HepG2 (cell line): ENCODE data around the gene DNMT3A. TPM values are rescaled to one million over a fixed set of nuclear protein-coding genes. Genes with fewer than 3 reads are reported as not detected.

Experiments
- ATAC-seq: fragments of 200-7000 bp; cut with Tn5 transposase; 3 replicates; pipeline ENCODE4 v1.9.1; 2020; ENCODE audit warnings: mild to moderate bottlenecking, moderate library complexity
- BruUV-seq: library from RNA; stranded (reverse); fragments of 400-500 nt; replicated peaks from 2 replicates; lab custom pipeline; 2021; lab: Mats Ljungman, UMichigan
- CTCF ChIA-PET: fragments of 300-600 bp; formaldehyde crosslinking; extraction: SDS; loops from one replicate; lab custom pipeline; 2021; ENCODE audit warnings: low total read pairs, inconsistent platforms, low intra/inter-chr PET ratio; lab: Yijun Ruan, JAX
- POLR2A ChIA-PET: fragments of 350-600 bp; sonication (Branson Sonifier 250); formaldehyde crosslinking; loops from one replicate; lab custom pipeline; 2020; ENCODE audit warnings: antibody characterized with exemption, inconsistent platforms; lab: Yijun Ruan, JAX
- DNase-seq: peaks from one replicate; pipeline ENCODE4 v3.0.0-alpha.2; 2015; ENCODE audit warnings: low spot score
- FAIRE-seq: peaks from 3 replicates; lab custom pipeline; 2011; peaks lifted over from hg19 to GRCh38; lab: Jason Lieb, UNC
- H2AFZ ChIP-seq: one replicate; pipeline ENCODE4 v1.6.1; 2011; ENCODE audit warnings: low read length, inconsistent platforms
- H3K27ac ChIP-seq: fragments of 300-600 bp; 3 replicates; pipeline ENCODE4 v1.8.0; 2011; ENCODE audit warnings: mixed run types, mild to moderate bottlenecking, mixed read lengths, low read length, inconsistent platforms; ENCODE audit not compliant: insufficient read depth; ENCODE audit errors: extremely low read length
- H3K27me3 ChIP-seq, 2 experiments: fragments of 200-600 bp in 1 of 2; 2 replicates in 1 of 2; 3 replicates in 1 of 2; pipeline versions ENCODE4 v1.6.0 to v1.8.0; 2011; ENCODE audit warnings: low read length in 2 of 2, mild to moderate bottlenecking in 2 of 2, moderate library complexity in 2 of 2, inconsistent platforms in 1 of 2; ENCODE audit not compliant: insufficient read depth in 2 of 2, control insufficient read depth in 1 of 2
- H3K36me3 ChIP-seq, 2 experiments: fragments of 200-600 bp in 1 of 2; replicated peaks in 1 of 2; 2 replicates in 1 of 2; 3 replicates in 1 of 2; pipeline versions ENCODE4 v1.5.1 to v1.8.0; 2011; ENCODE audit warnings: low read length in 2 of 2, inconsistent platforms in 1 of 2; ENCODE audit not compliant: insufficient read depth in 2 of 2, control insufficient read depth in 1 of 2
- H3K4me1 ChIP-seq: 2 replicates; pipeline ENCODE4 v1.5.1; 2012; ENCODE audit warnings: low read length, inconsistent platforms; ENCODE audit not compliant: insufficient read depth
- H3K4me2 ChIP-seq: 2 replicates; pipeline ENCODE4 v1.6.0; 2011; ENCODE audit warnings: low read depth, low read length, inconsistent platforms
- H3K4me3 ChIP-seq, 3 experiments: fragments of 200-600 bp in 1 of 3; sonication (generic), shearing (Covaris generic) in 1 of 3; replicated peaks in 1 of 3; 2 replicates each; pipeline ENCODE4 v1.5.1; 2011 to 2016; ENCODE audit warnings: low read length in 3 of 3, inconsistent platforms in 2 of 3, low read depth in 2 of 3, mild to moderate bottlenecking in 2 of 3, control low read depth in 1 of 3, mixed read lengths in 1 of 3; ENCODE audit not compliant: insufficient read depth in 1 of 3
- H3K79me2 ChIP-seq: one replicate; pipeline ENCODE4 v1.6.1; 2011; ENCODE audit warnings: low read length, inconsistent platforms; ENCODE audit not compliant: insufficient read depth
- H3K9ac ChIP-seq: 2 replicates; pipeline ENCODE4 v1.6.0; 2011; ENCODE audit warnings: mild to moderate bottlenecking, low read depth, low read length, inconsistent platforms; ENCODE audit not compliant: insufficient read depth
- H3K9me3 ChIP-seq: 2 replicates; pipeline ENCODE4 v1.5.1; 2012; ENCODE audit warnings: mild to moderate bottlenecking, low read length
- H4K20me1 ChIP-seq: 2 replicates; pipeline ENCODE4 v1.6.0; 2011; ENCODE audit warnings: inconsistent platforms, mild to moderate bottlenecking, low read length, moderate library complexity; ENCODE audit not compliant: insufficient read depth
- ATF2 ChIP-seq: sonication (generic); formaldehyde crosslinking; IDR thresholded peaks from 2 replicates; pipeline ENCODE4 v1.4.0; 2020; ENCODE audit warnings: missing genetic modification reagents
- KDM5B ChIP-seq: sonication (generic); formaldehyde crosslinking; IDR thresholded peaks from 2 replicates; pipeline ENCODE4 v1.4.0; 2020; ENCODE audit warnings: missing genetic modification reagents, mild to moderate bottlenecking, borderline replicate concordance
- MAFF ChIP-seq: IDR thresholded peaks from 2 replicates; pipeline ENCODE4 v1.6.1; 2011; ENCODE audit warnings: low read depth, low read length, improper control_type of control experiment
- MBD4 ChIP-seq: IDR thresholded peaks from 2 replicates; pipeline ENCODE4 v1.6.1; 2012; ENCODE audit warnings: low read length, inconsistent platforms, borderline replicate concordance
- MEF2D ChIP-seq: sonication (generic); formaldehyde crosslinking; IDR thresholded peaks from 2 replicates; pipeline ENCODE4 v1.5.1; 2020; ENCODE audit warnings: mild to moderate bottlenecking, missing genetic modification reagents
- MLLT10 ChIP-seq: sonication (generic); formaldehyde crosslinking; IDR thresholded peaks from 2 replicates; pipeline ENCODE4 v1.4.0; 2020; ENCODE audit warnings: missing genetic modification reagents
- MLX ChIP-seq: IDR thresholded peaks from 2 replicates; pipeline ENCODE4 v1.6.1; 2016
- PLSCR1 ChIP-seq: sonication (generic); formaldehyde crosslinking; IDR thresholded peaks from 2 replicates; pipeline ENCODE4 v1.5.0; 2020; ENCODE audit warnings: missing genetic modification reagents, mild to moderate bottlenecking, borderline replicate concordance
- RFX3 ChIP-seq: IDR thresholded peaks from 2 replicates; pipeline ENCODE4 v1.6.1; 2016; ENCODE audit warnings: missing biosample characterization, missing genetic modification reagents
- ZBTB7A ChIP-seq: sonication (generic); formaldehyde crosslinking; IDR thresholded peaks from 2 replicates; pipeline ENCODE4 v1.8.0; 2022; ENCODE audit warnings: mild to moderate bottlenecking, missing genetic modification reagents
- ZFP36L1 ChIP-seq: sonication (generic); formaldehyde crosslinking; IDR thresholded peaks from 2 replicates; pipeline ENCODE4 v1.8.0; 2022; ENCODE audit warnings: mild to moderate bottlenecking, missing genetic modification reagents, moderate library complexity
- ZFY ChIP-seq: sonication (generic); formaldehyde crosslinking; IDR thresholded peaks from 2 replicates; pipeline ENCODE4 v1.4.0; 2020; ENCODE audit warnings: missing genetic modification reagents
- ZNF251 ChIP-seq: sonication (generic); formaldehyde crosslinking; IDR thresholded peaks from 2 replicates; pipeline ENCODE4 v1.9.0; 2021; ENCODE audit warnings: mild to moderate bottlenecking, missing genetic modification reagents
- ZNF460 ChIP-seq: sonication (generic); formaldehyde crosslinking; IDR thresholded peaks from 2 replicates; pipeline ENCODE4 v1.5.1; 2020; ENCODE audit warnings: missing genetic modification reagents, mild to moderate bottlenecking, borderline replicate concordance
- ZNF598 ChIP-seq: sonication (generic); formaldehyde crosslinking; IDR thresholded peaks from 2 replicates; pipeline ENCODE4 v1.5.1; 2020; ENCODE audit warnings: mild to moderate bottlenecking, missing genetic modification reagents, borderline replicate concordance
- ZNF644 ChIP-seq: IDR thresholded peaks from 2 replicates; pipeline ENCODE4 v1.6.1; 2016; ENCODE audit warnings: low read depth
- ZZZ3 ChIP-seq: sonication (generic); formaldehyde crosslinking; IDR thresholded peaks from 2 replicates; pipeline ENCODE4 v1.4.0; 2020; ENCODE audit warnings: missing genetic modification reagents, mild to moderate bottlenecking, borderline replicate concordance
- WGBS: methylation state at CpG from one replicate; pipeline ENCODE4 v1.1.6; 2017; ENCODE audit warnings: low lambda C conversion rate; 5-methylcytosine and 5-hydroxymethylcytosine counted together
- in situ Hi-C: cut with HindIII; loops from 2 replicates; pipeline ENCODE4 v1.10.0; 2017; ENCODE audit warnings: low pct_unique_long_range_greater_than_20kb; ENCODE audit not compliant: extremely low pct_ligation_motif_present
- intact Hi-C: fragments of 100-400 bp; cut with micrococcal nuclease; formaldehyde crosslinking; loops from one replicate; pipeline ENCODE4 v1.10.0; 2022; ENCODE audit not compliant: unreplicated experiment
- polyA plus RNA-seq, 8 experiments: library from polyadenylated mRNA; depleted of rRNA in 3 of 8; stranded (reverse) in 7 of 8; unstranded in 1 of 8; fragments of >200 nt; fragmentation: Illumina TruSeq in 4 of 8; extraction: Trizol in 4 of 8; gene quantifications; 2 replicates each; pipeline versions ENCODE4 v1.2.1 to v1.2.3, GENCODE V29; 2011 to 2016; ENCODE audit warnings: low read depth in 4 of 8, missing spikeins in 1 of 8, mixed read lengths in 1 of 8; ENCODE audit not compliant: insufficient read depth in 1 of 8
- total RNA-seq, 5 experiments: library from RNA; depleted of rRNA; stranded (reverse); fragments of >200 nt; fragmentation: Illumina TruSeq; extraction: Trizol; gene quantifications; 2 replicates each; pipeline ENCODE4 v1.2.3, GENCODE V29; 2016; ENCODE audit warnings: low read depth in 1 of 5

The DNMT3A gene
- total and polyA plus RNA-seq, 2 of the 13 experiments (the other 11 are each of a cell fraction or from before 2014, with no cell fraction given) = 14.7 to 29.1 TPM

GRCh38 chr2:25190536-25190935 lies 151.2 kb downstream of the DNMT3A start:
- no peaks in the 10 kb centered on the region for H3K4me1 ChIP-seq
- in situ Hi-C loops = no loop called here
- H3K27ac ChIP-seq = no peak overlapping the region
- intact Hi-C loops = no loop called here
- CTCF ChIA-PET = no interaction called here
- H4K20me1 ChIP-seq = no peaks in the 10 kb centered on the region
- no peak overlapping the region for H2AFZ ChIP-seq
- POLR2A ChIA-PET = no interaction called here
- H3K4me3 ChIP-seq = no peak overlapping the region
- H3K79me2 ChIP-seq = no peaks in the 10 kb centered on the region
- DNase-seq (no peak), ATAC-seq (no peak), FAIRE-seq (no peak)
- H3K9ac ChIP-seq = no peak overlapping the region
- H3K27me3 ChIP-seq = peaks cover 0 to 6% of the 10 kb centered on the region in 2 experiments; a peak in 3 of 5 replicates
- BruUV-seq = no TSS peak
- 19% methylated on average over 5 of the region's 5 CpGs for WGBS
- no peaks in the 10 kb centered on the region for H3K36me3 ChIP-seq
- TF ChIP-seq MAFF = no peak
- no peak for TF ChIP-seq ZBTB7A
- no peak for TF ChIP-seq MLX (CRISPR knock-in tag)
- TF ChIP-seq ZFP36L1 (CRISPR knock-in tag) = no peak
- TF ChIP-seq ZNF251 (CRISPR knock-in tag) = no peak
- no peak for TF ChIP-seq ZFY (CRISPR knock-in tag)
- no peak for TF ChIP-seq ZZZ3 (CRISPR knock-in tag)
- TF ChIP-seq RFX3 (CRISPR knock-in tag) = no peak
- no peak for TF ChIP-seq ATF2 (CRISPR knock-in tag)
- no peak for TF ChIP-seq PLSCR1 (CRISPR knock-in tag)
- TF ChIP-seq ZNF644 = no peak
- TF ChIP-seq ZNF460 = no peak
- no peak for TF ChIP-seq MEF2D (CRISPR knock-in tag)
- TF ChIP-seq ZNF598 (CRISPR knock-in tag) = no peak
- TF ChIP-seq KDM5B (CRISPR knock-in tag) = no peak
- no peak for TF ChIP-seq MLLT10 (CRISPR knock-in tag)
- TF ChIP-seq MBD4 = no peak
- no peak overlapping the region for H3K4me2 ChIP-seq
- H3K9me3 ChIP-seq = no peaks in the 10 kb centered on the region
